IMR-90 (cell line): ENCODE results near the gene CHAT. TPM values are rescaled to one million over a fixed set of nuclear protein-coding genes. Genes with fewer than 3 reads are reported as not detected.

ENCODE experiments used
- ATAC-seq: fragments of 200-7000 bp; cut with Tn5 transposase; 2 replicates; pipeline ENCODE4 v1.9.1; 2020; ENCODE audit warnings: low read depth, mild to moderate bottlenecking, moderate library complexity
- BruUV-seq: library from RNA; stranded (reverse); fragments of 400-500 nt; replicated peaks from 2 replicates; lab custom pipeline; 2021; lab: Mats Ljungman, UMichigan
- CTCF ChIA-PET: fragments of 300-600 bp; formaldehyde crosslinking; extraction: SDS; loops from one replicate; lab custom pipeline; 2021; ENCODE audit warnings: antibody characterized with exemption; lab: Yijun Ruan, JAX
- POLR2A ChIA-PET: fragments of 300-600 bp; sonication (Branson Sonifier 250); formaldehyde crosslinking; loops from one replicate; lab custom pipeline; 2022; ENCODE audit warnings: antibody characterized with exemption; ENCODE audit not compliant: unreplicated experiment; lab: Charles Lee
- DNase-seq: peaks from one replicate; pipeline ENCODE4 v3.0.0; 2013
- H2AFZ ChIP-seq: replicated peaks from 2 replicates; pipeline ENCODE3; 2013; ENCODE audit warnings: low read length, mild to moderate bottlenecking; ENCODE audit not compliant: poor library complexity
- H2AK5ac ChIP-seq: 2 replicates; pipeline ENCODE4 v1.6.1; 2013; ENCODE audit warnings: low read depth, low read length, inconsistent platforms
- H2AK9ac ChIP-seq: replicated peaks from 2 replicates; pipeline ENCODE3; 2013; ENCODE audit warnings: mild to moderate bottlenecking, low read depth, low read length, moderate library complexity; ENCODE audit not compliant: poor library complexity
- H2BK120ac ChIP-seq: 2 replicates; pipeline ENCODE4 v1.6.1; 2013; ENCODE audit warnings: low read depth, low read length, inconsistent platforms
- H2BK15ac ChIP-seq: 3 replicates; pipeline ENCODE4 v1.6.1; 2013; ENCODE audit warnings: low read depth, low read length, inconsistent platforms
- H2BK20ac ChIP-seq: 2 replicates; pipeline ENCODE4 v1.6.1; 2013; ENCODE audit warnings: low read depth, mild to moderate bottlenecking, inconsistent platforms, low read length, moderate library complexity
- H2BK5ac ChIP-seq: 2 replicates; pipeline ENCODE4 v1.6.1; 2013; ENCODE audit warnings: mild to moderate bottlenecking, low read depth, low read length, inconsistent platforms; ENCODE audit not compliant: poor library complexity, severe bottlenecking
- H3K14ac ChIP-seq: replicated peaks from 2 replicates; pipeline ENCODE4 v1.6.1; 2013; ENCODE audit warnings: low read depth, low read length, inconsistent platforms
- H3K18ac ChIP-seq: 2 replicates; pipeline ENCODE4 v1.6.1; 2013; ENCODE audit warnings: low read depth, low read length, control low read depth
- H3K23ac ChIP-seq: 2 replicates; pipeline ENCODE4 v1.6.1; 2013; ENCODE audit warnings: low read depth, low read length, inconsistent platforms
- H3K27ac ChIP-seq: 2 replicates; pipeline ENCODE4 v1.5.1; 2013; ENCODE audit warnings: mild to moderate bottlenecking, control low read depth, low read length; ENCODE audit not compliant: insufficient read depth
- H3K27me3 ChIP-seq: 2 replicates; pipeline ENCODE4 v1.6.1; 2013; ENCODE audit warnings: low read length; ENCODE audit not compliant: control insufficient read depth, insufficient read depth
- H3K36me3 ChIP-seq: 2 replicates; pipeline ENCODE4 v1.6.1; 2013; ENCODE audit warnings: low read length, mixed read lengths; ENCODE audit not compliant: control insufficient read depth, insufficient read depth
- H3K4ac ChIP-seq: 2 replicates; pipeline ENCODE4 v1.6.1; 2013; ENCODE audit warnings: low read depth, low read length, inconsistent platforms
- H3K4me1 ChIP-seq: 2 replicates; pipeline ENCODE4 v1.6.1; 2013; ENCODE audit warnings: low read length, mixed read lengths; ENCODE audit not compliant: control insufficient read depth, insufficient read depth
- H3K4me2 ChIP-seq: 2 replicates; pipeline ENCODE4 v1.6.1; 2013; ENCODE audit warnings: low read depth, mild to moderate bottlenecking, control low read depth, low read length, moderate library complexity
- H3K4me3 ChIP-seq: 2 replicates; pipeline ENCODE4 v1.5.1; 2013; ENCODE audit warnings: low read depth, mild to moderate bottlenecking, control low read depth, low read length, moderate library complexity; ENCODE audit not compliant: insufficient read depth
- H3K56ac ChIP-seq: 2 replicates; pipeline ENCODE4 v1.6.1; 2013; ENCODE audit warnings: low read length, inconsistent platforms; ENCODE audit not compliant: insufficient read depth; ENCODE audit errors: extremely low read depth
- H3K79me1 ChIP-seq, 2 experiments: 2 replicates each; pipeline ENCODE4 v1.6.1; 2013; ENCODE audit warnings: low read length in 2 of 2, inconsistent platforms in 1 of 2, low read depth in 1 of 2
- H3K9ac ChIP-seq: 2 replicates; pipeline ENCODE4 v1.6.1; 2013; ENCODE audit warnings: low read depth, low read length, control low read depth
- H3K9me1 ChIP-seq: 2 replicates; pipeline ENCODE4 v1.6.1; 2013; ENCODE audit warnings: low read length, inconsistent platforms; ENCODE audit not compliant: insufficient read depth
- H3K9me3 ChIP-seq: 2 replicates; pipeline ENCODE4 v1.6.1; 2013; ENCODE audit warnings: low read length; ENCODE audit not compliant: control insufficient read depth, insufficient read depth
- H4K20me1 ChIP-seq: 2 replicates; pipeline ENCODE4 v1.6.1; 2013; ENCODE audit warnings: low read length, inconsistent platforms; ENCODE audit not compliant: insufficient read depth
- H4K5ac ChIP-seq: 2 replicates; pipeline ENCODE4 v1.6.1; 2013; ENCODE audit warnings: mild to moderate bottlenecking, low read depth, low read length, control low read depth
- H4K8ac ChIP-seq, 2 experiments: 2 replicates each; pipeline ENCODE4 v1.6.1; 2013; ENCODE audit warnings: low read depth in 2 of 2, low read length in 2 of 2, control low read depth in 1 of 2, inconsistent platforms in 1 of 2
- H4K91ac ChIP-seq: 2 replicates; pipeline ENCODE4 v1.6.1; 2013; ENCODE audit warnings: low read depth, low read length, inconsistent platforms; ENCODE audit not compliant: insufficient read depth
- BHLHE40 ChIP-seq: fragments of 150-350 bp; IDR thresholded peaks from 2 replicates; pipeline ENCODE4 v1.6.1; 2016; ENCODE audit warnings: mild to moderate bottlenecking, low read depth, low read length
- CTCF ChIP-seq: conservative IDR thresholded peaks from 2 replicates; pipeline ENCODE4 v1.5.1; 2012; ENCODE audit warnings: mild to moderate bottlenecking, low read depth, low read length, improper control_type of control experiment
- ELK1 ChIP-seq: fragments of 150-350 bp; IDR thresholded peaks from 2 replicates; pipeline ENCODE4 v1.6.1; 2016; ENCODE audit warnings: low read depth, mild to moderate bottlenecking, low read length, moderate library complexity, borderline replicate concordance
- FOS ChIP-seq: fragments of 150-350 bp; IDR thresholded peaks from 2 replicates; pipeline ENCODE4 v1.6.1; 2016; ENCODE audit warnings: low read depth, low read length
- MXI1 ChIP-seq: IDR thresholded peaks from 2 replicates; pipeline ENCODE4 v1.6.1; 2012; ENCODE audit warnings: low read depth, mild to moderate bottlenecking, low read length, moderate library complexity, borderline replicate concordance
- POLR2A ChIP-seq: IDR thresholded peaks from 2 replicates; pipeline ENCODE4 v1.6.1; 2012; ENCODE audit warnings: mild to moderate bottlenecking, low read depth, low read length
- RAD21 ChIP-seq: IDR thresholded peaks from 2 replicates; pipeline ENCODE4 v1.6.1; 2012; ENCODE audit warnings: low read length, improper control_type of control experiment
- SMC3 ChIP-seq: fragments of 150-350 bp; IDR thresholded peaks from 2 replicates; pipeline ENCODE4 v1.6.1; 2016; ENCODE audit warnings: low read depth, mild to moderate bottlenecking, antibody characterized with exemption, low read length, moderate library complexity
- USF2 ChIP-seq: fragments of 150-350 bp; IDR thresholded peaks from 2 replicates; pipeline ENCODE4 v1.6.1; 2017; ENCODE audit warnings: mild to moderate bottlenecking, antibody characterized with exemption, low read length, low read depth
- WGBS, 2 experiments: methylation state at CpG; one replicate each; pipeline versions ENCODE4 v1.1.5 to v1.1.7; 2013; ENCODE audit warnings: missing lambda C conversion rate in 2 of 2; ENCODE audit not compliant: insufficient read length in 1 of 2; ENCODE audit errors: extremely low coverage in 2 of 2; 5-methylcytosine and 5-hydroxymethylcytosine counted together
- dilution Hi-C: fragments of 300-500 bp; cut with HindIII; formaldehyde crosslinking; loops from one replicate; pipeline ENCODE4 v1.14.3; 2018; ENCODE audit warnings: low sequenced_read_pairs; ENCODE audit not compliant: unreplicated experiment
- in situ Hi-C: fragments of 300-500 bp; cut with MboI; formaldehyde crosslinking; loops from 3 replicates; pipeline ENCODE4 v1.14.3; 2019; ENCODE audit warnings: low sequenced_read_pairs, inconsistent platforms, mixed read lengths
- intact Hi-C: fragments of 100-400 bp; cut with micrococcal nuclease; formaldehyde crosslinking; loops from 2 replicates; pipeline ENCODE4 v1.10.0; 2022
- polyA plus RNA-seq, 3 experiments: library from polyadenylated mRNA; depleted of rRNA; stranded (reverse); fragments of >200 nt; gene quantifications; 2 replicates each; pipeline ENCODE4 v1.2.3, GENCODE V29; 2012; ENCODE audit warnings: low replicate concordance in 1 of 3
- total RNA-seq: library from RNA; depleted of rRNA; stranded (reverse); fragments of >200 nt; gene quantifications from 2 replicates; pipeline ENCODE4 v1.2.3, GENCODE V29; 2012

Gene CHAT
- total and polyA plus RNA-seq, 2 of the 4 experiments (the other 2 are of a cell fraction), result not detected

- Histone ChIP-seq H3K4me2 (no peak overlapping the region), H3K4me1 (no peaks in the 10 kb centered on the region), H3K9me1 (no peaks in the 10 kb centered on the region), H3K9ac (no peak overlapping the region), H2AFZ (no peak overlapping the region), H3K79me1 (no peaks in the 10 kb centered on the region), H4K20me1 (no peaks in the 10 kb centered on the region), H3K56ac (no peak overlapping the region), H3K14ac (no peak overlapping the region), H4K5ac (no peak overlapping the region), H2BK5ac (no peak overlapping the region), H3K23ac (no peak overlapping the region), H3K36me3 (no peaks in the 10 kb centered on the region), H2BK15ac (no peak overlapping the region), H3K27me3 (peaks cover 3% of the 10 kb centered on the region; the same call in 1 of the 2 replicates), H3K9me3 (no peaks in the 10 kb centered on the region), H2BK120ac (no peak overlapping the region), H2BK20ac (no peak overlapping the region), H4K91ac (no peak overlapping the region), H4K8ac (no peak overlapping the region), H3K27ac (no peak overlapping the region), H3K4me3 (no peak overlapping the region), H3K4ac (no peak overlapping the region), H2AK5ac (no peak overlapping the region), H2AK9ac (no peak overlapping the region), H3K18ac (no peak overlapping the region)
- POLR2A ChIA-PET, result no interaction called here
- ATAC-seq, result no peak
- dilution Hi-C loops, result no loop called here
- CTCF ChIA-PET, result no interaction called here
- DNase-seq, result no peak
- in situ Hi-C loops, result no loop called here
- intact Hi-C loops, result no loop called here
- no peak for TF ChIP-seq BHLHE40
- no peak for TF ChIP-seq RAD21
- no peak for TF ChIP-seq USF2
- TF ChIP-seq FOS, result no peak
- TF ChIP-seq MXI1, result no peak
- TF ChIP-seq POLR2A, result no peak
- no peak for TF ChIP-seq CTCF
- no peak for TF ChIP-seq SMC3
- no peak for TF ChIP-seq ELK1
- BruUV-seq, result no TSS peak
- WGBS, 2 experiments, result 79% methylated on average over 4 of the region's 15 CpGs; no CpG with 5 or more reads in 1 of the 2 experiments
Observed at GRCh38 chr10:49662169-49662830, 48.5 kb downstream of the CHAT start.
